SK-N-SH (cell line): ENCODE measurements around the gene SCYL2.

Experiments used
- EP300 ChIP-seq, 2 experiments: IDR thresholded peaks; 2 replicates each; pipeline versions ENCODE4 v1.4.0 to v1.6.1; 2012; ENCODE audit warnings: borderline replicate concordance in 1 of 2, low read depth in 1 of 2, low read length in 1 of 2
- FOXJ3 ChIP-seq: sonication (generic); formaldehyde crosslinking; IDR thresholded peaks from 2 replicates; pipeline ENCODE4 v1.5.1; 2020; ENCODE audit warnings: mild to moderate bottlenecking, missing genetic modification reagents
- GABPA ChIP-seq: IDR thresholded peaks from 2 replicates; pipeline ENCODE4 v1.4.0; 2012; ENCODE audit warnings: low read depth, mild to moderate bottlenecking
- JUND ChIP-seq: IDR thresholded peaks from 2 replicates; pipeline ENCODE4 v1.4.0; 2012
- NFIC ChIP-seq: IDR thresholded peaks from 2 replicates; pipeline ENCODE4 v1.4.0; 2012; ENCODE audit warnings: borderline replicate concordance
- POLR2AphosphoS5 ChIP-seq: IDR thresholded peaks from 2 replicates; pipeline ENCODE4 v1.6.1; 2012; ENCODE audit warnings: low read depth, low read length
- TAF1 ChIP-seq: IDR thresholded peaks from 2 replicates; pipeline ENCODE4 v1.6.1; 2012; ENCODE audit warnings: low read depth, mild to moderate bottlenecking, low read length, moderate library complexity, borderline replicate concordance
- TF ChIP-seq, protein P1 (sequence below): fragments of 200-600 bp; sonication (generic); IDR thresholded peaks from 2 replicates; pipeline ENCODE4 v1.6.1; 2017; ENCODE audit warnings: antibody characterized with exemption, mild to moderate bottlenecking, moderate library complexity
- TF ChIP-seq, protein P2 (sequence below): IDR thresholded peaks from 2 replicates; pipeline ENCODE4 v1.6.1; 2012; ENCODE audit warnings: mild to moderate bottlenecking, low read depth, low read length, moderate library complexity

DNA sequence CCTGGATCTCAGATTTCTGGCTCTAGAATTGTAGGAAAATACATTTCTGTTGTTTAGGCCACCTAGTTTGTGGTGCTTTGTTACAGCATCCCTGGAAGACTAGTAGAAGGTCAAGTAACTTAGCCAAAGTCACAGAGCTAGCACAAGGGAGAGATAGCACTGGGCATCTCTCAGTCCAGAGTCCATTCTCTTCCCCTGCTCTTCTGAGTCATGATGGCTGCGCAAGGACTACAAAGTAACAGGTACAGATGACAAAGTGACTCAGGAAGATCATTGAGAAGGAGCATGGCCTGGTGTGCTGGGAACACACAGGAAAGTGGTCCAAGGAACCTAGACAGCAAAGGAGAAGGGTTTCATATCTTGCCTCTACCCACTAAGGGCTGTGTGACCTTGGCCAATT lies 109.2 kb downstream of the SCYL2 start:
- TF ChIP-seq TAF1 (no peak), JUND (no peak), NFIC (no peak), FOXJ3 (CRISPR knock-in tag) (no peak), POLR2AphosphoS5 (no peak), EP300 (IDR thresholded peaks at IDR 0.05; ENCODE audit: borderline replicate concordance in 1 of 2, low read depth in 1 of 2, low read length in 1 of 2) (no peak), GABPA (no peak)
- TF ChIP-seq, protein P1, sequence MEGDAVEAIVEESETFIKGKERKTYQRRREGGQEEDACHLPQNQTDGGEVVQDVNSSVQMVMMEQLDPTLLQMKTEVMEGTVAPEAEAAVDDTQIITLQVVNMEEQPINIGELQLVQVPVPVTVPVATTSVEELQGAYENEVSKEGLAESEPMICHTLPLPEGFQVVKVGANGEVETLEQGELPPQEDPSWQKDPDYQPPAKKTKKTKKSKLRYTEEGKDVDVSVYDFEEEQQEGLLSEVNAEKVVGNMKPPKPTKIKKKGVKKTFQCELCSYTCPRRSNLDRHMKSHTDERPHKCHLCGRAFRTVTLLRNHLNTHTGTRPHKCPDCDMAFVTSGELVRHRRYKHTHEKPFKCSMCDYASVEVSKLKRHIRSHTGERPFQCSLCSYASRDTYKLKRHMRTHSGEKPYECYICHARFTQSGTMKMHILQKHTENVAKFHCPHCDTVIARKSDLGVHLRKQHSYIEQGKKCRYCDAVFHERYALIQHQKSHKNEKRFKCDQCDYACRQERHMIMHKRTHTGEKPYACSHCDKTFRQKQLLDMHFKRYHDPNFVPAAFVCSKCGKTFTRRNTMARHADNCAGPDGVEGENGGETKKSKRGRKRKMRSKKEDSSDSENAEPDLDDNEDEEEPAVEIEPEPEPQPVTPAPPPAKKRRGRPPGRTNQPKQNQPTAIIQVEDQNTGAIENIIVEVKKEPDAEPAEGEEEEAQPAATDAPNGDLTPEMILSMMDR = no peak
- TF ChIP-seq, protein P2, sequence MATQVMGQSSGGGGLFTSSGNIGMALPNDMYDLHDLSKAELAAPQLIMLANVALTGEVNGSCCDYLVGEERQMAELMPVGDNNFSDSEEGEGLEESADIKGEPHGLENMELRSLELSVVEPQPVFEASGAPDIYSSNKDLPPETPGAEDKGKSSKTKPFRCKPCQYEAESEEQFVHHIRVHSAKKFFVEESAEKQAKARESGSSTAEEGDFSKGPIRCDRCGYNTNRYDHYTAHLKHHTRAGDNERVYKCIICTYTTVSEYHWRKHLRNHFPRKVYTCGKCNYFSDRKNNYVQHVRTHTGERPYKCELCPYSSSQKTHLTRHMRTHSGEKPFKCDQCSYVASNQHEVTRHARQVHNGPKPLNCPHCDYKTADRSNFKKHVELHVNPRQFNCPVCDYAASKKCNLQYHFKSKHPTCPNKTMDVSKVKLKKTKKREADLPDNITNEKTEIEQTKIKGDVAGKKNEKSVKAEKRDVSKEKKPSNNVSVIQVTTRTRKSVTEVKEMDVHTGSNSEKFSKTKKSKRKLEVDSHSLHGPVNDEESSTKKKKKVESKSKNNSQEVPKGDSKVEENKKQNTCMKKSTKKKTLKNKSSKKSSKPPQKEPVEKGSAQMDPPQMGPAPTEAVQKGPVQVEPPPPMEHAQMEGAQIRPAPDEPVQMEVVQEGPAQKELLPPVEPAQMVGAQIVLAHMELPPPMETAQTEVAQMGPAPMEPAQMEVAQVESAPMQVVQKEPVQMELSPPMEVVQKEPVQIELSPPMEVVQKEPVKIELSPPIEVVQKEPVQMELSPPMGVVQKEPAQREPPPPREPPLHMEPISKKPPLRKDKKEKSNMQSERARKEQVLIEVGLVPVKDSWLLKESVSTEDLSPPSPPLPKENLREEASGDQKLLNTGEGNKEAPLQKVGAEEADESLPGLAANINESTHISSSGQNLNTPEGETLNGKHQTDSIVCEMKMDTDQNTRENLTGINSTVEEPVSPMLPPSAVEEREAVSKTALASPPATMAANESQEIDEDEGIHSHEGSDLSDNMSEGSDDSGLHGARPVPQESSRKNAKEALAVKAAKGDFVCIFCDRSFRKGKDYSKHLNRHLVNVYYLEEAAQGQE = no peak
